PFSK-1 (cell line): ENCODE data around the gene BTNL8.

Experiments used
- POLR2AphosphoS5 ChIP-seq: IDR thresholded peaks from 2 replicates; pipeline ENCODE4 v1.6.1; 2012; ENCODE audit warnings: low read depth, mild to moderate bottlenecking, control low read depth, low read length, moderate library complexity
- SIN3A ChIP-seq: IDR thresholded peaks from 2 replicates; pipeline ENCODE4 v1.6.1; 2012; ENCODE audit warnings: mild to moderate bottlenecking, low read length, moderate library complexity, borderline replicate concordance; ENCODE audit not compliant: insufficient read depth
- TAF1 ChIP-seq: IDR thresholded peaks from 2 replicates; pipeline ENCODE4 v1.6.1; 2012; ENCODE audit warnings: low read length, control low read depth, borderline replicate concordance; ENCODE audit not compliant: insufficient read depth
- TF ChIP-seq, protein P1 (sequence below), 2 experiments: IDR thresholded peaks; 2 replicates each; pipeline versions ENCODE4 v1.6.1 to v1.8.0; 2011 to 2012; ENCODE audit warnings: low read depth in 2 of 2, low read length in 2 of 2, control low read depth in 1 of 2, inconsistent platforms in 1 of 2, mild to moderate bottlenecking in 1 of 2, moderate library complexity in 1 of 2; ENCODE audit not compliant: insufficient read depth in 1 of 2

DNA sequence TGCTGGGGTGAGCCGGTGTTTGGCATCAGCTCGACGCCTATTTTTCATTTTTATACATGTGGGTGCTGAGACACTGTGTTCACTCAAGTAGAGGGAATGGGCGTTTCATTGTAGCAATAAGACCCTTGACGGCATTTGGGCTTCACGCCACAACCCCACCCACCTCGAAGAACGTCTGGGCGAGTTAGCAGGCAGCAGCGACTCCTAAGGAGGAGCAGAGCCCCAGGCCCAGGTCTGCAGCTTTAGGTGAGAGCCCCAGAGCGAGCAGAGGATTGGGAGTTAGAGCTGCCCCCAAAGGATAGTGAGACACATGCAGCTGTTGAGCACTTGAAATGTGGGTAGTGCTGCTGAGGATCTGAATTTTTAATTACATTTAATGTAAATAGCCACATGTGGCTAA, 36.3 kb upstream of the BTNL8 start:
- TF ChIP-seq POLR2AphosphoS5 (no peak), SIN3A (no peak), TAF1 (no peak)
- TF ChIP-seq, protein P1, sequence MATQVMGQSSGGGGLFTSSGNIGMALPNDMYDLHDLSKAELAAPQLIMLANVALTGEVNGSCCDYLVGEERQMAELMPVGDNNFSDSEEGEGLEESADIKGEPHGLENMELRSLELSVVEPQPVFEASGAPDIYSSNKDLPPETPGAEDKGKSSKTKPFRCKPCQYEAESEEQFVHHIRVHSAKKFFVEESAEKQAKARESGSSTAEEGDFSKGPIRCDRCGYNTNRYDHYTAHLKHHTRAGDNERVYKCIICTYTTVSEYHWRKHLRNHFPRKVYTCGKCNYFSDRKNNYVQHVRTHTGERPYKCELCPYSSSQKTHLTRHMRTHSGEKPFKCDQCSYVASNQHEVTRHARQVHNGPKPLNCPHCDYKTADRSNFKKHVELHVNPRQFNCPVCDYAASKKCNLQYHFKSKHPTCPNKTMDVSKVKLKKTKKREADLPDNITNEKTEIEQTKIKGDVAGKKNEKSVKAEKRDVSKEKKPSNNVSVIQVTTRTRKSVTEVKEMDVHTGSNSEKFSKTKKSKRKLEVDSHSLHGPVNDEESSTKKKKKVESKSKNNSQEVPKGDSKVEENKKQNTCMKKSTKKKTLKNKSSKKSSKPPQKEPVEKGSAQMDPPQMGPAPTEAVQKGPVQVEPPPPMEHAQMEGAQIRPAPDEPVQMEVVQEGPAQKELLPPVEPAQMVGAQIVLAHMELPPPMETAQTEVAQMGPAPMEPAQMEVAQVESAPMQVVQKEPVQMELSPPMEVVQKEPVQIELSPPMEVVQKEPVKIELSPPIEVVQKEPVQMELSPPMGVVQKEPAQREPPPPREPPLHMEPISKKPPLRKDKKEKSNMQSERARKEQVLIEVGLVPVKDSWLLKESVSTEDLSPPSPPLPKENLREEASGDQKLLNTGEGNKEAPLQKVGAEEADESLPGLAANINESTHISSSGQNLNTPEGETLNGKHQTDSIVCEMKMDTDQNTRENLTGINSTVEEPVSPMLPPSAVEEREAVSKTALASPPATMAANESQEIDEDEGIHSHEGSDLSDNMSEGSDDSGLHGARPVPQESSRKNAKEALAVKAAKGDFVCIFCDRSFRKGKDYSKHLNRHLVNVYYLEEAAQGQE (IDR thresholded peaks at IDR 0.05; ENCODE audit: insufficient read depth in 1 of 2, low read depth in 2 of 2, low read length in 2 of 2) = no peak
